SK-N-SH (cell line): Measurements from ENCODE around the gene GRB10. TPM values are rescaled to one million over a fixed set of nuclear protein-coding genes. Genes with fewer than 3 reads are reported as not detected.

Source experiments
- CTCF ChIA-PET: fragments of 300-600, 350-600 bp; formaldehyde crosslinking; extraction: SDS; loops from one replicate; lab custom pipeline; 2021; lab: Yijun Ruan, JAX
- POLR2A ChIA-PET: fragments of 350-600 bp; sonication (Branson Sonifier 250); formaldehyde crosslinking; extraction: SDS; loops from one replicate; lab custom pipeline; 2020; ENCODE audit warnings: antibody characterized with exemption, inconsistent platforms; lab: Yijun Ruan, JAX
- DNase-seq: peaks from one replicate; pipeline ENCODE4 v3.0.0; 2012
- H2AFZ ChIP-seq: fragments of 200-600 bp; sonication (generic); 2 replicates; pipeline ENCODE4 v1.8.1; 2016; ENCODE audit warnings: antibody characterized with exemption, mild to moderate bottlenecking, low read depth
- H3F3A ChIP-seq: fragments of 200-600 bp; sonication (generic); replicated peaks from 2 replicates; pipeline ENCODE3; 2016; ENCODE audit warnings: antibody characterized with exemption, mild to moderate bottlenecking; ENCODE audit not compliant: insufficient read depth
- H3K27ac ChIP-seq, 2 experiments: fragments of 200-500 bp in 1 of 2; fragments of 200-600 bp in 1 of 2; sonication (Bioruptor generic) in 1 of 2; sonication (generic), shearing (Covaris generic) in 1 of 2; 2 replicates each; pipeline versions ENCODE4 v1.5.1 to v1.6.1; 2014 to 2016; ENCODE audit warnings: low read depth in 2 of 2, inconsistent platforms in 1 of 2, low read length in 1 of 2, mild to moderate bottlenecking in 1 of 2, mixed read lengths in 1 of 2
- H3K27me3 ChIP-seq: fragments of 200-600 bp; sonication (generic), shearing (Covaris generic); 2 replicates; pipeline ENCODE4 v1.6.1; 2016; ENCODE audit warnings: mixed run types; ENCODE audit not compliant: insufficient read depth
- H3K36me3 ChIP-seq, 2 experiments: fragments of 200-500 bp in 1 of 2; fragments of 200-600 bp in 1 of 2; sonication (Bioruptor generic) in 1 of 2; sonication (generic) in 1 of 2; replicated peaks in 1 of 2; 2 replicates each; pipeline versions ENCODE3 to v1.5.1; 2014 to 2016; ENCODE audit warnings: low read length in 1 of 2, mild to moderate bottlenecking in 1 of 2; ENCODE audit not compliant: insufficient read depth in 2 of 2, control insufficient read depth in 1 of 2
- H3K4me1 ChIP-seq, 2 experiments: fragments of 200-500 bp in 1 of 2; fragments of 200-600 bp in 1 of 2; sonication (Bioruptor generic) in 1 of 2; sonication (generic), shearing (Covaris generic) in 1 of 2; 2 replicates each; pipeline versions ENCODE4 v1.5.1 to v1.6.1; 2014 to 2016; ENCODE audit warnings: low read depth in 1 of 2, low read length in 1 of 2, mixed run types in 1 of 2; ENCODE audit not compliant: insufficient read depth in 2 of 2, control insufficient read depth in 1 of 2
- H3K4me2 ChIP-seq: fragments of 200-600 bp; sonication (generic), shearing (Covaris generic); 2 replicates; pipeline ENCODE4 v1.6.1; 2017; ENCODE audit warnings: mixed run types
- H3K4me3 ChIP-seq, 2 experiments: fragments of 200-500 bp in 1 of 2; fragments of 200-600 bp in 1 of 2; sonication (Bioruptor generic) in 1 of 2; sonication (generic), shearing (Covaris generic) in 1 of 2; 2 replicates each; pipeline versions ENCODE4 v1.5.1 to v1.8.1; 2014 to 2016; ENCODE audit warnings: low read depth in 2 of 2, inconsistent platforms in 1 of 2, low read length in 1 of 2, mild to moderate bottlenecking in 1 of 2, mixed read lengths in 1 of 2, moderate library complexity in 1 of 2
- H3K79me2 ChIP-seq: fragments of 200-600 bp; sonication (generic); 2 replicates; pipeline ENCODE4 v1.8.1; 2017; ENCODE audit warnings: mild to moderate bottlenecking; ENCODE audit not compliant: insufficient read depth
- H3K9ac ChIP-seq: fragments of 200-600 bp; sonication (generic); 2 replicates; pipeline ENCODE4 v1.6.1; 2017; ENCODE audit warnings: mixed run types
- H3K9me2 ChIP-seq: fragments of 200-600 bp; sonication (generic); 2 replicates; pipeline ENCODE4 v1.6.1; 2017; ENCODE audit warnings: mixed run types
- H3K9me3 ChIP-seq: fragments of 200-600 bp; sonication (generic); 2 replicates; pipeline ENCODE4 v1.6.1; 2017; ENCODE audit warnings: mixed run types, mild to moderate bottlenecking, moderate library complexity
- H4K20me1 ChIP-seq: fragments of 200-600 bp; sonication (generic); 2 replicates; pipeline ENCODE4 v1.6.1; 2017; ENCODE audit warnings: mild to moderate bottlenecking, mixed run types; ENCODE audit not compliant: insufficient read depth
- EZH2phosphoT487 ChIP-seq: fragments of 200-600 bp; sonication (generic); IDR thresholded peaks from 2 replicates; pipeline ENCODE4 v1.6.1; 2017; ENCODE audit warnings: low read depth, mixed run types, mild to moderate bottlenecking, antibody characterized with exemption, moderate library complexity, borderline replicate concordance
- FOSL2 ChIP-seq: IDR thresholded peaks from 2 replicates; pipeline ENCODE4 v1.4.0; 2012; ENCODE audit warnings: low read depth, mild to moderate bottlenecking, moderate library complexity, borderline replicate concordance
- FOXJ3 ChIP-seq: sonication (generic); formaldehyde crosslinking; IDR thresholded peaks from 2 replicates; pipeline ENCODE4 v1.5.1; 2020; ENCODE audit warnings: mild to moderate bottlenecking, missing genetic modification reagents
- JUND ChIP-seq: IDR thresholded peaks from 2 replicates; pipeline ENCODE4 v1.4.0; 2012
- NFIC ChIP-seq: IDR thresholded peaks from 2 replicates; pipeline ENCODE4 v1.4.0; 2012; ENCODE audit warnings: borderline replicate concordance
- TAF1 ChIP-seq: IDR thresholded peaks from 2 replicates; pipeline ENCODE4 v1.6.1; 2012; ENCODE audit warnings: low read depth, mild to moderate bottlenecking, low read length, moderate library complexity, borderline replicate concordance
- WGBS: methylation state at CpG from one replicate; pipeline ENCODE4 v1.1.6; 2017; ENCODE audit warnings: low lambda C conversion rate; 5-methylcytosine and 5-hydroxymethylcytosine counted together
- polyA plus RNA-seq, 3 experiments: library from polyadenylated mRNA; depleted of rRNA; stranded (reverse); fragments of >200 nt; gene quantifications; 2 replicates each; pipeline ENCODE4 v1.2.3, GENCODE V29; 2012
- TF ChIP-seq, protein P1 (sequence below): IDR thresholded peaks from 2 replicates; pipeline ENCODE4 v1.6.1; 2012; ENCODE audit warnings: mild to moderate bottlenecking, low read depth, low read length, moderate library complexity
- TF ChIP-seq, protein P2 (sequence below): fragments of 150-350 bp; IDR thresholded peaks from 2 replicates; pipeline ENCODE4 v1.6.1; 2017; ENCODE audit warnings: antibody characterized with exemption, low read length, low read depth, borderline replicate concordance
- TF ChIP-seq, protein P3 (sequence below): IDR thresholded peaks from 2 replicates; pipeline ENCODE4 v1.4.0; 2012; ENCODE audit warnings: low read depth, borderline replicate concordance
- TF ChIP-seq, protein P4 (sequence below): fragments of 200-600 bp; sonication (generic); IDR thresholded peaks from 2 replicates; pipeline ENCODE4 v1.6.1; 2017; ENCODE audit warnings: antibody characterized with exemption, mild to moderate bottlenecking, moderate library complexity
- TF ChIP-seq, protein P5 (sequence below): IDR thresholded peaks from 2 replicates; pipeline ENCODE4; 2012

GRB10 gene
- polyA plus RNA-seq, 1 of the 3 experiments (the other 2 are of a cell fraction) = 5.1 TPM

DNA sequence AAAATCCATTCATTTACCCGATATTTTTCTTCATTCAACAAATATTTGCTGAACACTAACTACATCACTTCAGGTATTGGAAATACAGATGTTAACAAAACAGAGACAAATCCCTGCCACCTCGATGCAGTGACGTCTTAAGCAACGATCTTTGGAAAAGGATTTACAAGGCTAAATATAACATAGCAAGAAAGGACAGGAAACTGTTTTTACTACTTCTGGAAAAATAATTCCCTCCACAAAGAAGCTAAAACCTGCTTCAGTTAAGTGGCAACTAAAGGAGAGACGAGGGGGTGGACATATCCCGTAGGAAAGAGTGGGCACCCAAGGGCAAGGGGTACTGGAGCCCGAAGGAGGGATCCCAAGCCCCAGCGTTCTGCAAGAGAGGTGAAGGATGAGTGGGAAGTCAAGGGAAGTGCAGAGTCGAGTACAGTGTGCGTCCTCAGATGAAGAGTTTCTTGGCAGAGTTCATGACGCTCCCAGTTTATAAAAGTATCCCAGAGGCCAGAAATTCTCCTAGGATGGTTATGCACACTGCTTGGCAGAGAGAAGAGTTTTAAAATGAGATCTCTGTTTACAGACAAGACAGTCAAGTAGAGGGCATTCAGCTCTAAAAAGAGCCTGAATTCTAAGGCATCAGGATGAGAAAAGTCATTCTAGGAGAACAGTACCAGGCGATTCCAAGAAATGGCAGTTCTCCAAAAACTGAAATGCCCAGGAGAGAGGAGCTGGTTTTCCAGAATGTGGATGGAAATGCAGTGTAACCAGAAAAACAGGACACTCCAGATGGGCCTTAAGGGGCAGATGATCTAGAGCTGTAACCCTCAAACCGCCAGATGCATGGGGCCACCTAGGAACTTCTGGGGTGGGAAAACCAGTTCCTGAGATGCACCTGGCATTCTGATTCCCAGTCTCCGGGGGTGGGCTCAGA lies 97.3 kb downstream of the GRB10 start:
- peaks cover 0 to 23% of the 10 kb centered on the region in 2 experiments for H3K36me3 ChIP-seq
- peaks cover 43% of the 10 kb centered on the region for H3K79me2 ChIP-seq
- POLR2A ChIA-PET = no interaction called here
- CTCF ChIA-PET = interaction anchor here (0.6 to 1.3 kb wide), 3 partner anchors 12 to 501 kb away, joined by 3 read pairs; no protein-coding TSS in a partner anchor
- H3K9me3 ChIP-seq = no peaks in the 10 kb centered on the region
- no peak overlapping the region for H2AFZ ChIP-seq
- H3F3A ChIP-seq = peaks cover 7% of the 10 kb centered on the region
- H3K4me3 ChIP-seq = no peak overlapping the region
- H3K4me2 ChIP-seq = no peak overlapping the region
- H3K27ac ChIP-seq = no peak overlapping the region
- peaks cover 0 to 10% of the 10 kb centered on the region in 2 experiments; a peak in 1 of 4 replicates for H3K4me1 ChIP-seq
- peaks cover 58% of the 10 kb centered on the region for H4K20me1 ChIP-seq
- no peaks in the 10 kb centered on the region for H3K9me2 ChIP-seq
- no peak for DNase-seq
- 56% methylated on average over 14 of the region's 14 CpGs for WGBS
- no peak for TF ChIP-seq FOXJ3
- TF ChIP-seq, all 33 proteins: peak for 0
- no peaks in the 10 kb centered on the region for H3K27me3 ChIP-seq
- no peak overlapping the region for H3K9ac ChIP-seq

DNA sequence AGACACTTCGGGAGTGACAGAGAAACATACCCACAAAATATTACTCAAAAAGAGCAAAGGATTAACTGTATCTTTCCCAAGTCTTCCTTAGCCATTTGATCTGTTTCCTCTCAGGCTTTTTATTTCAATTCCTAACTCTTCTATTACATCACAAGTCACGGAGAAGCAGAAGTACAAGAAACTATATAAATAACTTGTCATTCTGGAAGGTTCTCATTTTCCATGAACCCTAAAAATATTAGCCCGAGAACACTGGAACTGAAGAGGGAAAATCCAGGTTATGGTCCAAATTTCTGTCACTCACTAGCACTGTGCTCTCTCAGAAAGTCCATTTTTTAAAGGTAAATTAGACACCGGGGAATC lies 98.0 kb downstream of the GRB10 start:
- ChIA-PET CTCF (interaction anchor here (0.6 to 1.3 kb wide), 3 partner anchors 13 to 500 kb away, joined by 3 read pairs; no protein-coding TSS in a partner anchor), POLR2A (no interaction called here)

More for the DNA sequence above, 98.0 kb downstream of the GRB10 start:
- Histone ChIP-seq H4K20me1 (peaks cover 65% of the 10 kb centered on the region), H3F3A (peaks cover 7% of the 10 kb centered on the region), H3K9me2 (no peaks in the 10 kb centered on the region), H3K4me1 (peaks cover 0 to 10% of the 10 kb centered on the region in 2 experiments; a peak in 1 of 4 replicates), H3K36me3 (peaks cover 0 to 23% of the 10 kb centered on the region in 2 experiments), H3K4me3 (no peak overlapping the region), H3K79me2 (peaks cover 45% of the 10 kb centered on the region), H3K4me2 (no peak overlapping the region), H3K9me3 (no peaks in the 10 kb centered on the region), H3K27ac (no peak overlapping the region), H3K27me3 (no peaks in the 10 kb centered on the region), H2AFZ (no peak overlapping the region), H3K9ac (no peak overlapping the region)
- TF ChIP-seq EZH2phosphoT487 (no peak), TAF1 (no peak), JUND (no peak), FOSL2 (no peak), NFIC (no peak)
- TF ChIP-seq, protein P1, sequence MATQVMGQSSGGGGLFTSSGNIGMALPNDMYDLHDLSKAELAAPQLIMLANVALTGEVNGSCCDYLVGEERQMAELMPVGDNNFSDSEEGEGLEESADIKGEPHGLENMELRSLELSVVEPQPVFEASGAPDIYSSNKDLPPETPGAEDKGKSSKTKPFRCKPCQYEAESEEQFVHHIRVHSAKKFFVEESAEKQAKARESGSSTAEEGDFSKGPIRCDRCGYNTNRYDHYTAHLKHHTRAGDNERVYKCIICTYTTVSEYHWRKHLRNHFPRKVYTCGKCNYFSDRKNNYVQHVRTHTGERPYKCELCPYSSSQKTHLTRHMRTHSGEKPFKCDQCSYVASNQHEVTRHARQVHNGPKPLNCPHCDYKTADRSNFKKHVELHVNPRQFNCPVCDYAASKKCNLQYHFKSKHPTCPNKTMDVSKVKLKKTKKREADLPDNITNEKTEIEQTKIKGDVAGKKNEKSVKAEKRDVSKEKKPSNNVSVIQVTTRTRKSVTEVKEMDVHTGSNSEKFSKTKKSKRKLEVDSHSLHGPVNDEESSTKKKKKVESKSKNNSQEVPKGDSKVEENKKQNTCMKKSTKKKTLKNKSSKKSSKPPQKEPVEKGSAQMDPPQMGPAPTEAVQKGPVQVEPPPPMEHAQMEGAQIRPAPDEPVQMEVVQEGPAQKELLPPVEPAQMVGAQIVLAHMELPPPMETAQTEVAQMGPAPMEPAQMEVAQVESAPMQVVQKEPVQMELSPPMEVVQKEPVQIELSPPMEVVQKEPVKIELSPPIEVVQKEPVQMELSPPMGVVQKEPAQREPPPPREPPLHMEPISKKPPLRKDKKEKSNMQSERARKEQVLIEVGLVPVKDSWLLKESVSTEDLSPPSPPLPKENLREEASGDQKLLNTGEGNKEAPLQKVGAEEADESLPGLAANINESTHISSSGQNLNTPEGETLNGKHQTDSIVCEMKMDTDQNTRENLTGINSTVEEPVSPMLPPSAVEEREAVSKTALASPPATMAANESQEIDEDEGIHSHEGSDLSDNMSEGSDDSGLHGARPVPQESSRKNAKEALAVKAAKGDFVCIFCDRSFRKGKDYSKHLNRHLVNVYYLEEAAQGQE = no peak
- TF ChIP-seq, protein P2, sequence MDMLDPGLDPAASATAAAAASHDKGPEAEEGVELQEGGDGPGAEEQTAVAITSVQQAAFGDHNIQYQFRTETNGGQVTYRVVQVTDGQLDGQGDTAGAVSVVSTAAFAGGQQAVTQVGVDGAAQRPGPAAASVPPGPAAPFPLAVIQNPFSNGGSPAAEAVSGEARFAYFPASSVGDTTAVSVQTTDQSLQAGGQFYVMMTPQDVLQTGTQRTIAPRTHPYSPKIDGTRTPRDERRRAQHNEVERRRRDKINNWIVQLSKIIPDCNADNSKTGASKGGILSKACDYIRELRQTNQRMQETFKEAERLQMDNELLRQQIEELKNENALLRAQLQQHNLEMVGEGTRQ = no peak
- TF ChIP-seq, protein P3, sequence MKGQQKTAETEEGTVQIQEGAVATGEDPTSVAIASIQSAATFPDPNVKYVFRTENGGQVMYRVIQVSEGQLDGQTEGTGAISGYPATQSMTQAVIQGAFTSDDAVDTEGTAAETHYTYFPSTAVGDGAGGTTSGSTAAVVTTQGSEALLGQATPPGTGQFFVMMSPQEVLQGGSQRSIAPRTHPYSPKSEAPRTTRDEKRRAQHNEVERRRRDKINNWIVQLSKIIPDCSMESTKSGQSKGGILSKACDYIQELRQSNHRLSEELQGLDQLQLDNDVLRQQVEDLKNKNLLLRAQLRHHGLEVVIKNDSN = no peak
- TF ChIP-seq, protein P4, sequence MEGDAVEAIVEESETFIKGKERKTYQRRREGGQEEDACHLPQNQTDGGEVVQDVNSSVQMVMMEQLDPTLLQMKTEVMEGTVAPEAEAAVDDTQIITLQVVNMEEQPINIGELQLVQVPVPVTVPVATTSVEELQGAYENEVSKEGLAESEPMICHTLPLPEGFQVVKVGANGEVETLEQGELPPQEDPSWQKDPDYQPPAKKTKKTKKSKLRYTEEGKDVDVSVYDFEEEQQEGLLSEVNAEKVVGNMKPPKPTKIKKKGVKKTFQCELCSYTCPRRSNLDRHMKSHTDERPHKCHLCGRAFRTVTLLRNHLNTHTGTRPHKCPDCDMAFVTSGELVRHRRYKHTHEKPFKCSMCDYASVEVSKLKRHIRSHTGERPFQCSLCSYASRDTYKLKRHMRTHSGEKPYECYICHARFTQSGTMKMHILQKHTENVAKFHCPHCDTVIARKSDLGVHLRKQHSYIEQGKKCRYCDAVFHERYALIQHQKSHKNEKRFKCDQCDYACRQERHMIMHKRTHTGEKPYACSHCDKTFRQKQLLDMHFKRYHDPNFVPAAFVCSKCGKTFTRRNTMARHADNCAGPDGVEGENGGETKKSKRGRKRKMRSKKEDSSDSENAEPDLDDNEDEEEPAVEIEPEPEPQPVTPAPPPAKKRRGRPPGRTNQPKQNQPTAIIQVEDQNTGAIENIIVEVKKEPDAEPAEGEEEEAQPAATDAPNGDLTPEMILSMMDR = no peak
- TF ChIP-seq, protein P5, sequence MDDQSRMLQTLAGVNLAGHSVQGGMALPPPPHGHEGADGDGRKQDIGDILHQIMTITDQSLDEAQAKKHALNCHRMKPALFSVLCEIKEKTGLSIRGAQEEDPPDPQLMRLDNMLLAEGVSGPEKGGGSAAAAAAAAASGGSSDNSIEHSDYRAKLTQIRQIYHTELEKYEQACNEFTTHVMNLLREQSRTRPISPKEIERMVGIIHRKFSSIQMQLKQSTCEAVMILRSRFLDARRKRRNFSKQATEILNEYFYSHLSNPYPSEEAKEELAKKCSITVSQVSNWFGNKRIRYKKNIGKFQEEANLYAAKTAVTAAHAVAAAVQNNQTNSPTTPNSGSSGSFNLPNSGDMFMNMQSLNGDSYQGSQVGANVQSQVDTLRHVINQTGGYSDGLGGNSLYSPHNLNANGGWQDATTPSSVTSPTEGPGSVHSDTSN = no peak
- WGBS = 53% methylated on average over 4 of the region's 4 CpGs
- no peak for DNase-seq
